A673 (cell line): ENCODE results near the gene GAREM1. TPM values are rescaled to one million over a fixed set of nuclear protein-coding genes. Genes with fewer than 3 reads are reported as not detected.
"Not testable (repeated sequence)": the region's sequence is repeated elsewhere in the genome, so short reads cannot be mapped to it uniquely, and the experiment has no call there.

Experiments
- BruUV-seq: library from RNA; stranded (reverse); fragments of 400-500 nt; replicated peaks from 2 replicates; lab custom pipeline; 2021; lab: Mats Ljungman, UMichigan
- CTCF ChIA-PET: fragments of 300-600 bp; sonication (Branson Sonifier 250); formaldehyde crosslinking; loops from one replicate; lab custom pipeline; 2022; ENCODE audit warnings: antibody characterized with exemption; lab: Charles Lee
- POLR2A ChIA-PET: fragments of 300-600 bp; sonication (Branson Sonifier 250); formaldehyde crosslinking; loops from one replicate; lab custom pipeline; 2022; ENCODE audit warnings: antibody characterized with exemption; ENCODE audit not compliant: low non-redundant PET; lab: Charles Lee
- DNase-seq: peaks from one replicate; pipeline ENCODE4 v3.0.0-alpha.2; 2015; ENCODE audit warnings: low spot score
- H3K27ac ChIP-seq: fragments of 200-600 bp; sonication (generic); 2 replicates; pipeline ENCODE4 v1.5.1; 2016; ENCODE audit warnings: mixed run types, low read depth, mild to moderate bottlenecking, mixed read lengths, antibody characterized with exemption, low read length; ENCODE audit not compliant: poor library complexity, severe bottlenecking
- H3K27me3 ChIP-seq: fragments of 200-600 bp; sonication (generic); replicated peaks from 2 replicates; pipeline ENCODE4 v1.6.1; 2017; ENCODE audit warnings: mixed run types, low read depth, mild to moderate bottlenecking, mixed read lengths, antibody characterized with exemption, low read length; ENCODE audit not compliant: insufficient read depth, poor library complexity
- H3K36me3 ChIP-seq: fragments of 200-600 bp; sonication (generic); 2 replicates; pipeline ENCODE4 v1.6.1; 2016; ENCODE audit warnings: mixed run types, mild to moderate bottlenecking, mixed read lengths, antibody characterized with exemption, low read length; ENCODE audit not compliant: insufficient read depth, poor library complexity, severe bottlenecking
- H3K4me1 ChIP-seq: fragments of 200-600 bp; sonication (generic); 2 replicates; pipeline ENCODE4 v1.6.1; 2017; ENCODE audit warnings: mixed run types, mild to moderate bottlenecking, mixed read lengths, antibody characterized with exemption, low read length; ENCODE audit not compliant: insufficient read depth, poor library complexity, severe bottlenecking
- H3K4me3 ChIP-seq: fragments of 200-600 bp; sonication (generic); 2 replicates; pipeline ENCODE4 v1.5.1; 2016; ENCODE audit warnings: low read depth, mixed run types, mild to moderate bottlenecking, mixed read lengths, low read length; ENCODE audit not compliant: poor library complexity, severe bottlenecking
- H3K9me3 ChIP-seq: fragments of 200-600 bp; sonication (generic); 2 replicates; pipeline ENCODE4 v1.6.1; 2016; ENCODE audit warnings: mixed run types, low read depth, mild to moderate bottlenecking, mixed read lengths, antibody characterized with exemption, low read length; ENCODE audit not compliant: poor library complexity, severe bottlenecking
- CTCF ChIP-seq: fragments of 300-800, 200-600 bp; sonication (generic); conservative IDR thresholded peaks from 2 replicates; pipeline ENCODE4 v1.5.1; 2017; ENCODE audit warnings: low read depth, mild to moderate bottlenecking, antibody characterized with exemption, low read length, moderate library complexity, mixed read lengths
- EZH2 ChIP-seq: fragments of 200-600 bp; sonication (generic); IDR thresholded peaks from 2 replicates; pipeline ENCODE4 v1.6.1; 2017; ENCODE audit warnings: borderline replicate concordance, low read depth, mild to moderate bottlenecking, mixed read lengths, antibody characterized with exemption, low read length; ENCODE audit not compliant: poor library complexity, severe bottlenecking
- intact Hi-C: fragments of 100-400 bp; cut with micrococcal nuclease; formaldehyde crosslinking; loops from one replicate; pipeline ENCODE4 v1.10.0; 2022; ENCODE audit not compliant: unreplicated experiment
- total RNA-seq: library from RNA; stranded (reverse); gene quantifications from 2 replicates; pipeline ENCODE4 v1.2.3, GENCODE V29; 2021

GAREM1 gene
- total RNA-seq, 1 experiment from 2014 or later = 8.4 TPM

DNA sequence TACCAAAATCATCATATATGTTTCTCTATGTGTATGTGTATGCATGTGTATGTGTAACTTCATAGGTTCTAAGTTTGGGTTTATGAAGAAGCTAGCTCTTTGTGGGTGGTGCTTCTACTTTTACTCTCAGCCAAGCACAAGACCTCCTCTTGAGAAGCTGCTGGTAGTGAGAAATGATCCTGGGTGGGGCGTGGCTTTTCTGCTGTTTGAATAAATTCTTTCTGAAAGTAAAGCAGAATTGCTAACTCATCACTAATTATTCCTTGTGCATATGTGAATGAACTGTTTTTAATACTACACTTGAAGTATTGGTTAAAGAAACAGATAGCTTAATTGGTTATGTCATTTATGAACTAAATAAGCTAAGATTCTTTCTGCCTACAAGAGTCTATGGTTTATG is 7.6 kb upstream of the GAREM1 start:
- Histone ChIP-seq H3K36me3 (no peaks in the 10 kb centered on the region), H3K9me3 (no peaks in the 10 kb centered on the region), H3K27ac (no peak overlapping the region), H3K27me3 (no peaks in the 10 kb centered on the region), H3K4me1 (peaks cover 12% of the 10 kb centered on the region), H3K4me3 (no peak overlapping the region)
- TF ChIP-seq CTCF = no peak
- no peak for TF ChIP-seq EZH2
- no TSS peak for BruUV-seq
- intact Hi-C loops = no loop called here
- POLR2A ChIA-PET = no interaction called here
- CTCF ChIA-PET = no interaction called here
- peak; percentile 26 for DNase-seq

GRCh38 chr18:32476106-32476505 is 5.4 kb upstream of the GAREM1 start:
- intact Hi-C loops = no loop called here
- DNase-seq = no peak
- no peak overlapping the region for H3K27ac ChIP-seq
- no peaks in the 10 kb centered on the region for H3K36me3 ChIP-seq
- H3K27me3 ChIP-seq = no peaks in the 10 kb centered on the region
- H3K4me1 ChIP-seq = peaks cover 15% of the 10 kb centered on the region
- no peak for TF ChIP-seq CTCF
- TF ChIP-seq EZH2 = no peak
- no peaks in the 10 kb centered on the region for H3K9me3 ChIP-seq
- ChIA-PET POLR2A (no interaction called here), CTCF (no interaction called here)
- no peak overlapping the region for H3K4me3 ChIP-seq
- BruUV-seq = no TSS peak

- CTCF ChIA-PET, H3K36me3 ChIP-seq, H3K27me3 ChIP-seq, H3K27ac ChIP-seq, DNase-seq, intact Hi-C loops, BruUV-seq, H3K4me3 ChIP-seq, H3K9me3 ChIP-seq: not testable (repeated sequence)
- POLR2A ChIA-PET = interaction anchor here (0.6 kb wide), 1 partner anchor 179 kb away, joined by 5 read pairs; no protein-coding TSS in a partner anchor
- peaks cover 17% of the 10 kb centered on the region for H3K4me1 ChIP-seq
These were observed 4.4 kb upstream of the GAREM1 start for GRCh38 chr18:32475069-32475468.

DNA sequence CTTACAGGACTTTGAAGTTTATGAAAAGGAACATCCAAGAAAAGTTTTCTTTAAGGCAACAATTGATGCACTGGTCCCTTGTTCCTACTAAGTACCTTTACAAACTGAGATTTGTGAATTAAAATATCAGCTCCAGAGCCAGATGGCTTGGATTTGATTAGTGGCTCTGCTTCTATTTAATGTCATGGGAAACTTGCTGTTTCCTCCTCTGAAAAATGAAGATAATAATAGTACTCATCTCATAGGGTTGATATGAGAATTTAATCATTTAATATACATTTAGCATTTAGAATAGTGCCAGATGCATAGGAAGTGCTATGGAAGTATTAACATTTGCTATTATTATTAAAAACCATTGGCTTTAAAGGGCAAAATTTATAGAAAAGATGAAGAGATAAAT is 2.6 kb upstream of the GAREM1 start:
- H3K36me3 ChIP-seq = no peaks in the 10 kb centered on the region
- TF ChIP-seq EZH2 = no peak
- TF ChIP-seq CTCF = no peak
- intact Hi-C loops = loop anchor here (5.0 kb wide), 1 partner anchor 74 kb away; no protein-coding TSS in a partner anchor

More for the DNA sequence above, 2.6 kb upstream of the GAREM1 start:
- Histone ChIP-seq H3K27me3 (no peaks in the 10 kb centered on the region), H3K4me3 (no peak overlapping the region), H3K9me3 (no peaks in the 10 kb centered on the region), H3K27ac (no peak overlapping the region), H3K4me1 (peaks cover 8% of the 10 kb centered on the region)
- no TSS peak for BruUV-seq
- CTCF ChIA-PET = no interaction called here
- POLR2A ChIA-PET = no interaction called here
- DNase-seq = no peak
